HL-60 (cell line): ENCODE results near the gene FHL1.

ENCODE experiments used
- POLR2AphosphoS5 ChIP-seq: IDR thresholded peaks from 2 replicates; pipeline ENCODE4 v1.6.1; 2012; ENCODE audit warnings: low read depth
- TF ChIP-seq, protein P1 (sequence below): IDR thresholded peaks from one replicate; pipeline ENCODE4 v1.5.1; 2011; ENCODE audit warnings: low read length, control low read depth, inconsistent platforms; ENCODE audit not compliant: insufficient read depth

DNA sequence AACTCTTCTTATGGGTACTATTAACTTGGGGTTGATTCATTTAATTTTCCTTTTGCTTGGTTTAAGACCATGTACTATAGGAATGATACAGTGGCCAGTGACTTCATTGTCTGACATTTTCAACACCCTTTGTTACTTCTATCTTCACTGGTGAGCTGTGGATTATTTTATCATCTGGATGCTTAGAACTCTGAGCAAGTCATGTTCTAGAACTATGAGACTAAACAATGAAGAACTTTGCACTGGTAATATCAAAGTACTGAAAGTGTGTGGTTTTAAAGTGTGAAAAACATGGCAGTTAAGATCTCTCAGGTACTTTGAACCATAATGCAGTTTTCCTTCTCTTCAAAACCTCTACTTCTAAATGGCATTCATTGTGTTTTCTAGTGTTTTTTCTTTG lies 56.1 kb downstream of the FHL1 start:
- TF ChIP-seq, protein P1, sequence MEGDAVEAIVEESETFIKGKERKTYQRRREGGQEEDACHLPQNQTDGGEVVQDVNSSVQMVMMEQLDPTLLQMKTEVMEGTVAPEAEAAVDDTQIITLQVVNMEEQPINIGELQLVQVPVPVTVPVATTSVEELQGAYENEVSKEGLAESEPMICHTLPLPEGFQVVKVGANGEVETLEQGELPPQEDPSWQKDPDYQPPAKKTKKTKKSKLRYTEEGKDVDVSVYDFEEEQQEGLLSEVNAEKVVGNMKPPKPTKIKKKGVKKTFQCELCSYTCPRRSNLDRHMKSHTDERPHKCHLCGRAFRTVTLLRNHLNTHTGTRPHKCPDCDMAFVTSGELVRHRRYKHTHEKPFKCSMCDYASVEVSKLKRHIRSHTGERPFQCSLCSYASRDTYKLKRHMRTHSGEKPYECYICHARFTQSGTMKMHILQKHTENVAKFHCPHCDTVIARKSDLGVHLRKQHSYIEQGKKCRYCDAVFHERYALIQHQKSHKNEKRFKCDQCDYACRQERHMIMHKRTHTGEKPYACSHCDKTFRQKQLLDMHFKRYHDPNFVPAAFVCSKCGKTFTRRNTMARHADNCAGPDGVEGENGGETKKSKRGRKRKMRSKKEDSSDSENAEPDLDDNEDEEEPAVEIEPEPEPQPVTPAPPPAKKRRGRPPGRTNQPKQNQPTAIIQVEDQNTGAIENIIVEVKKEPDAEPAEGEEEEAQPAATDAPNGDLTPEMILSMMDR = no peak
- no peak for TF ChIP-seq POLR2AphosphoS5
